Erythroblast (primary cell): ENCODE results near the gene NAA10.

ENCODE experiments used
- GATA1 ChIP-seq: IDR thresholded peaks from 2 replicates; pipeline ENCODE4 v1.6.1; 2011; ENCODE audit warnings: low read depth, mild to moderate bottlenecking, control low read depth, low read length, moderate library complexity
- POLR2A ChIP-seq: IDR thresholded peaks from 2 replicates; pipeline ENCODE4 v1.6.1; 2011; ENCODE audit warnings: mild to moderate bottlenecking, low read length

DNA sequence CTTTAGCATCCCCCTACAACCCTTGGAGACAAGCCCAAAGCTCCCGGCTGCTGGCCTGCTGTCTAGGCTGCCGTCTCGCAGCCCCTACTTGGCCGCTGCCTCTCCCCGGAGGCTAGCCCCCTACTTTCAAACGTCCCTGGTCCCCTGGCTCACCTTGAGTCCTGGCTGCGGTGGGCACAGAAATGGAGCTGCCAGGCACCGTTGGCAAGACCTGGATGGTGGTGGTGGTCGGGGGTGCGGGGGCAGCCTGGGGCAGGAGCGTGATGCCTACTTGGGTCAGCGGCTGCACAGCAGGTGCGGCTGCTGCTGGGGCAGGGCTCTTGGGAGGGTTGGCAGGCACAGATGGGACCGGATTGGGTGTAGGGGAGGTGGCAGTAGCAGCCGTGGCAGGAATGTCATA, 24.8 kb upstream of the NAA10 start:
- no peak for TF ChIP-seq POLR2A
- TF ChIP-seq GATA1 = no peak
